ENCODE results near the gene NCOA1.

GRCh38 chr2:24558781-24559472 is 67.9 kb downstream of the NCOA1 start:
- TF ChIP-seq CTCF (IDR thresholded peaks at IDR 0.05; ENCODE audit: low read length) (no peak), EZH2 (IDR thresholded peaks at IDR 0.05; ENCODE audit: borderline replicate concordance, low read length) (no peak)
